HEK293 (cell line): Measurements from ENCODE around the gene MYOZ3.

Experiments
- CTCF ChIA-PET: fragments of 350-600 bp; formaldehyde crosslinking; extraction: SDS; loops from one replicate; lab custom pipeline; 2021; ENCODE audit warnings: antibody characterized with exemption; lab: Yijun Ruan, JAX
- POLR2A ChIA-PET: fragments of 300-600 bp; formaldehyde crosslinking; extraction: SDS; loops from one replicate; lab custom pipeline; 2020; ENCODE audit warnings: antibody characterized with exemption, inconsistent platforms; lab: Yijun Ruan, JAX
- H3K27ac ChIP-seq: fragments of 200-500 bp; sonication (Bioruptor generic); 2 replicates; pipeline ENCODE4 v1.5.1; 2014; ENCODE audit warnings: low read depth, low read length, control low read depth, inconsistent platforms; ENCODE audit errors: extremely low read depth
- H3K36me3 ChIP-seq, 2 experiments: fragments of 200-500 bp in 1 of 2; sonication (Bioruptor generic) in 1 of 2; 1 replicate in 1 of 2; 2 replicates in 1 of 2; pipeline ENCODE4 v1.5.1; 2014 to 2017; ENCODE audit warnings: inconsistent platforms in 2 of 2, low read length in 2 of 2; ENCODE audit not compliant: control insufficient read depth in 2 of 2, insufficient read depth in 1 of 2
- H3K4me1 ChIP-seq: fragments of 200-500 bp; sonication (Bioruptor generic); 2 replicates; pipeline ENCODE4 v1.5.1; 2014; ENCODE audit warnings: mild to moderate bottlenecking, low read length, inconsistent platforms; ENCODE audit not compliant: control insufficient read depth, insufficient read depth
- H3K4me3 ChIP-seq: 2 replicates; pipeline ENCODE4 v1.5.1; 2011; ENCODE audit warnings: low read depth, mild to moderate bottlenecking, control low read depth, low read length, moderate library complexity
- H3K9me3 ChIP-seq: fragments of 200-500 bp; sonication (Bioruptor generic); 2 replicates; pipeline ENCODE4 v1.5.1; 2014; ENCODE audit warnings: low read depth, low read length, inconsistent platforms; ENCODE audit not compliant: control insufficient read depth, insufficient read depth
- FEZF1 ChIP-seq: fragments of 450-650 bp; formaldehyde crosslinking; IDR thresholded peaks from 2 replicates; pipeline ENCODE4 v1.5.1; 2016; ENCODE audit warnings: missing biosample characterization, missing genetic modification characterization
- KLF17 ChIP-seq: fragments of 450-650 bp; formaldehyde crosslinking; IDR thresholded peaks from 2 replicates; pipeline ENCODE4 v1.5.1; 2016; ENCODE audit warnings: missing biosample characterization, missing genetic modification characterization
- MYNN ChIP-seq: fragments of 450-650 bp; formaldehyde crosslinking; IDR thresholded peaks from 2 replicates; pipeline ENCODE4 v1.5.1; 2016; ENCODE audit warnings: missing biosample characterization, missing genetic modification characterization, borderline replicate concordance
- OSR2 ChIP-seq: fragments of 450-650 bp; formaldehyde crosslinking; IDR thresholded peaks from 2 replicates; pipeline ENCODE4 v1.5.1; 2016; ENCODE audit warnings: missing biosample characterization, missing genetic modification characterization
- SETDB1 ChIP-seq: IDR thresholded peaks from one replicate; pipeline ENCODE4 v1.6.1; 2017; ENCODE audit warnings: mild to moderate bottlenecking, low read length, moderate library complexity, mixed read lengths; ENCODE audit not compliant: insufficient read length
- WT1 ChIP-seq: fragments of 450-650 bp; formaldehyde crosslinking; IDR thresholded peaks from 2 replicates; pipeline ENCODE4 v1.5.1; 2016; ENCODE audit warnings: missing biosample characterization, missing genetic modification characterization
- ZEB2 ChIP-seq: fragments of 450-650 bp; formaldehyde crosslinking; IDR thresholded peaks from 2 replicates; pipeline ENCODE4 v1.5.1; 2016; ENCODE audit warnings: missing biosample characterization, missing genetic modification characterization
- ZNF155 ChIP-seq: fragments of 450-650 bp; formaldehyde crosslinking; IDR thresholded peaks from 2 replicates; pipeline ENCODE4 v1.5.1; 2016; ENCODE audit warnings: missing biosample characterization, missing genetic modification characterization
- ZNF184 ChIP-seq: fragments of 450-650 bp; IDR thresholded peaks from 2 replicates; pipeline ENCODE4 v1.5.1; 2018; ENCODE audit warnings: missing biosample characterization, mild to moderate bottlenecking, missing genetic modification characterization
- ZNF341 ChIP-seq: fragments of 450-650 bp; formaldehyde crosslinking; IDR thresholded peaks from 2 replicates; pipeline ENCODE4; 2016; ENCODE audit warnings: low read depth, missing biosample characterization, missing genetic modification characterization
- ZNF366 ChIP-seq: fragments of 450-650 bp; formaldehyde crosslinking; conservative IDR thresholded peaks from 2 replicates; pipeline ENCODE4 v1.5.1; 2016; ENCODE audit warnings: missing biosample characterization, missing genetic modification characterization
- ZNF433 ChIP-seq: fragments of 450-650 bp; formaldehyde crosslinking; IDR thresholded peaks from 2 replicates; pipeline ENCODE4 v1.5.1; 2016; ENCODE audit warnings: missing biosample characterization, missing genetic modification characterization, low read depth
- ZNF596 ChIP-seq: fragments of 450-650 bp; IDR thresholded peaks from 2 replicates; pipeline ENCODE4 v1.5.0; 2018; ENCODE audit warnings: missing biosample characterization, mild to moderate bottlenecking, missing genetic modification characterization, moderate library complexity
- ZNF629 ChIP-seq: fragments of 450-650 bp; formaldehyde crosslinking; IDR thresholded peaks from 2 replicates; pipeline ENCODE4 v1.5.1; 2017; ENCODE audit warnings: missing biosample characterization, missing genetic modification characterization
- TF ChIP-seq, protein P1 (sequence below): fragments of 450-650 bp; formaldehyde crosslinking; IDR thresholded peaks from 2 replicates; pipeline ENCODE4 v1.5.1; 2017; ENCODE audit warnings: missing biosample characterization, missing genetic modification characterization
- TF ChIP-seq, protein P2 (sequence below): fragments of 450-650 bp; formaldehyde crosslinking; conservative IDR thresholded peaks from 2 replicates; pipeline ENCODE4 v1.5.1; 2016; ENCODE audit warnings: low read depth, missing biosample characterization, missing genetic modification characterization
- TF ChIP-seq, protein P3 (sequence below): fragments of 450-650 bp; IDR thresholded peaks from 2 replicates; pipeline ENCODE4 v1.5.1; 2018; ENCODE audit warnings: missing biosample characterization, mild to moderate bottlenecking, missing genetic modification characterization
- TF ChIP-seq, protein P4 (sequence below): fragments of 450-650 bp; formaldehyde crosslinking; IDR thresholded peaks from 2 replicates; pipeline ENCODE4 v1.5.1; 2016; ENCODE audit warnings: missing biosample characterization, missing genetic modification characterization, borderline replicate concordance

MYOZ3 gene

DNA sequence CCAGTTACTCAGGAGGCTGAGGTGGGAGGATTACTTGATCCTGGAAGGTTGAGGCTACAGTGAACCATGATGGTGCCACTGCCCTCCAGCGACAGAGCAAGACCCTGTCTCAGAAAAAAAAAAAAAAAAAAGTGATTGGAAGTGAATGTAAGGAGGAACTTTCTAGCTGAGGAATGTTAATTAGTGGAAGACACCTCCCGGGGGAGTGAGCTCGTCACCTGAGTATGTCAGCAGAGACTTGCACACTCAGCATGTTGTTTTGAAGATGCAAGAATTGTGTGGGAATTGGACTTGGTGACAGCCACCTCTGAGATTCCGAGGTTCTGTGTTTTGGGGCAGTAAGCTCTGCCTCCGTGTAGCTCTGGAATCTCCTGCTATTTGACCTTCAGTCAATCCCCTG, 17.0 kb upstream of the MYOZ3 start (continued):
- TF ChIP-seq ZNF184 (tag by site-specific recombination) (no peak), ZEB2 (tag by site-specific recombination) (0 out of 2 replicates have a peak, but pooled peaks have one; percentile 26), WT1 (tag by site-specific recombination) (peak; percentile 64), ZNF596 (tag by site-specific recombination) (no peak), ZNF155 (tag by site-specific recombination) (no peak)

- POLR2A ChIA-PET = interaction anchor here (0.5 to 1.7 kb wide), 11 partner anchors 11 to 1298 kb away, joined by 3 to 5 read pairs (median 3); partner anchors contain the start of gene RBM22
- peaks cover 25% of the 10 kb centered on the region for H3K4me1 ChIP-seq
- TF ChIP-seq, protein P1, sequence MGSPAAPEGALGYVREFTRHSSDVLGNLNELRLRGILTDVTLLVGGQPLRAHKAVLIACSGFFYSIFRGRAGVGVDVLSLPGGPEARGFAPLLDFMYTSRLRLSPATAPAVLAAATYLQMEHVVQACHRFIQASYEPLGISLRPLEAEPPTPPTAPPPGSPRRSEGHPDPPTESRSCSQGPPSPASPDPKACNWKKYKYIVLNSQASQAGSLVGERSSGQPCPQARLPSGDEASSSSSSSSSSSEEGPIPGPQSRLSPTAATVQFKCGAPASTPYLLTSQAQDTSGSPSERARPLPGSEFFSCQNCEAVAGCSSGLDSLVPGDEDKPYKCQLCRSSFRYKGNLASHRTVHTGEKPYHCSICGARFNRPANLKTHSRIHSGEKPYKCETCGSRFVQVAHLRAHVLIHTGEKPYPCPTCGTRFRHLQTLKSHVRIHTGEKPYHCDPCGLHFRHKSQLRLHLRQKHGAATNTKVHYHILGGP (tag by site-specific recombination) = no peak
- TF ChIP-seq FEZF1 (tag by site-specific recombination) = peak; percentile 80
- TF ChIP-seq, all 188 proteins: peak for 1
- Histone ChIP-seq H3K27ac (no peak overlapping the region), H3K9me3 (no peaks in the 10 kb centered on the region), H3K36me3 (no peaks in the 10 kb centered on the region), H3K4me3 (no peak overlapping the region)
- CTCF ChIA-PET = interaction anchor here (0.6 to 9.4 kb wide), 9 partner anchors 11 to 185 kb away, joined by 3 to 60 read pairs (median 4); no protein-coding TSS in a partner anchor
These were observed 16.5 kb upstream of the MYOZ3 start for GRCh38 chr5:150644514-150644913.

DNA sequence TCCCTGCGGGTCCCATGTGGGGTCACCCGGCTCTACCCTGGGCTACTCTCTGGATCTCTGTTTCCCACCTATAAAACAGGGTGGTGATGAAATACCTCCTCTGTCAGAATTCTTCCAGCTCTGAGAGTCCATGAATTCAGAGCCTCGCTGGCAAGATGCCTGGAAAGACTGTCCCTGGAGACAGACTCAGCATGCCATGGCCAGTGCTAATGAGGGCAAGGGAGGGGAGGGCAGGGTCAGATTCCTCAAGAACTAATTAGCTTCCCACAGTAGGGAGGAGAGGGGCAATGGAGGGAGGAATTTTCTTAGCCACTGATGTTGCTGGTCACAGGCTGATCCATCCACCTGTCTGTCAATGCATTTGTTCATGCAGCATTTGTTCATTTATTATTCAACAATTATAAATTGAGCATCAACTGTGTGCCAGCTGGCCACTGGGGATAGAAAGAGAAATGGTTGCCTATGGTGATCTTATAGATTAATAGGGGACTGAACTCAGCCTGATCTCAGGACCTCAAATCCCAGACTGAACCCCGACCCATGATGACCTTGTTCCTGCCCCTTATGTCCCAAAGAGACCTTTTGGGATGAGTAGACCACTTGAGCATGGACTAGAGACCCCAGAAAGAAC, 15.9 kb upstream of the MYOZ3 start:
- no peaks in the 10 kb centered on the region for H3K9me3 ChIP-seq
- no peaks in the 10 kb centered on the region for H3K36me3 ChIP-seq
- H3K4me3 ChIP-seq = no peak overlapping the region
- POLR2A ChIA-PET = interaction anchor here (0.5 to 1.7 kb wide), 8 partner anchors 10 to 56 kb away, joined by 3 to 5 read pairs (median 4); partner anchors contain the start of gene RBM22
- H3K4me1 ChIP-seq = peaks cover 23% of the 10 kb centered on the region
- CTCF ChIA-PET = interaction anchor here (0.5 to 9.4 kb wide), 8 partner anchors 10 to 330 kb away, joined by 3 to 60 read pairs (median 4); no protein-coding TSS in a partner anchor
- H3K27ac ChIP-seq = no peak overlapping the region
- TF ChIP-seq, protein P2, sequence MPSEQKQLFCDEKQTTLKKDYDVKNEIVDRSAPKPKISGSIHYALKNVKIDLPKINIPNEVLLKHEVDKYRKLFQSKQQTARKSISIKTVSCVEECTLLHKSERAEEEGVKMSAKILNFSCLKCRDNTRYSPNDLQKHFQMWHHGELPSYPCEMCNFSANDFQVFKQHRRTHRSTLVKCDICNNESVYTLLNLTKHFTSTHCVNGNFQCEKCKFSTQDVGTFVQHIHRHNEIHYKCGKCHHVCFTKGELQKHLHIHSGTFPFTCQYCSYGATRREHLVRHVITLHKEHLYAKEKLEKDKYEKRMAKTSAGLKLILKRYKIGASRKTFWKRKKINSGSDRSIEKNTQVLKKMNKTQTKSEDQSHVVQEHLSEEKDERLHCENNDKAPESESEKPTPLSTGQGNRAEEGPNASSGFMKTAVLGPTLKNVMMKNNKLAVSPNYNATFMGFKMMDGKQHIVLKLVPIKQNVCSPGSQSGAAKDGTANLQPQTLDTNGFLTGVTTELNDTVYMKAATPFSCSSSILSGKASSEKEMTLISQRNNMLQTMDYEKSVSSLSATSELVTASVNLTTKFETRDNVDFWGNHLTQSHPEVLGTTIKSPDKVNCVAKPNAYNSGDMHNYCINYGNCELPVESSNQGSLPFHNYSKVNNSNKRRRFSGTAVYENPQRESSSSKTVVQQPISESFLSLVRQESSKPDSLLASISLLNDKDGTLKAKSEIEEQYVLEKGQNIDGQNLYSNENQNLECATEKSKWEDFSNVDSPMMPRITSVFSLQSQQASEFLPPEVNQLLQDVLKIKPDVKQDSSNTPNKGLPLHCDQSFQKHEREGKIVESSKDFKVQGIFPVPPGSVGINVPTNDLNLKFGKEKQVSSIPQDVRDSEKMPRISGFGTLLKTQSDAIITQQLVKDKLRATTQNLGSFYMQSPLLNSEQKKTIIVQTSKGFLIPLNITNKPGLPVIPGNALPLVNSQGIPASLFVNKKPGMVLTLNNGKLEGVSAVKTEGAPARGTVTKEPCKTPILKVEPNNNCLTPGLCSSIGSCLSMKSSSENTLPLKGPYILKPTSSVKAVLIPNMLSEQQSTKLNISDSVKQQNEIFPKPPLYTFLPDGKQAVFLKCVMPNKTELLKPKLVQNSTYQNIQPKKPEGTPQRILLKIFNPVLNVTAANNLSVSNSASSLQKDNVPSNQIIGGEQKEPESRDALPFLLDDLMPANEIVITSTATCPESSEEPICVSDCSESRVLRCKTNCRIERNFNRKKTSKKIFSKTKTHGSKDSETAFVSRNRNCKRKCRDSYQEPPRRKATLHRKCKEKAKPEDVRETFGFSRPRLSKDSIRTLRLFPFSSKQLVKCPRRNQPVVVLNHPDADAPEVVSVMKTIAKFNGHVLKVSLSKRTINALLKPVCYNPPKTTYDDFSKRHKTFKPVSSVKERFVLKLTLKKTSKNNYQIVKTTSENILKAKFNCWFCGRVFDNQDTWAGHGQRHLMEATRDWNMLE (tag by site-specific recombination) = no peak
- TF ChIP-seq MYNN (tag by site-specific recombination) = no peak
- TF ChIP-seq ZNF629 = peak; percentile 64
- TF ChIP-seq, protein P3, sequence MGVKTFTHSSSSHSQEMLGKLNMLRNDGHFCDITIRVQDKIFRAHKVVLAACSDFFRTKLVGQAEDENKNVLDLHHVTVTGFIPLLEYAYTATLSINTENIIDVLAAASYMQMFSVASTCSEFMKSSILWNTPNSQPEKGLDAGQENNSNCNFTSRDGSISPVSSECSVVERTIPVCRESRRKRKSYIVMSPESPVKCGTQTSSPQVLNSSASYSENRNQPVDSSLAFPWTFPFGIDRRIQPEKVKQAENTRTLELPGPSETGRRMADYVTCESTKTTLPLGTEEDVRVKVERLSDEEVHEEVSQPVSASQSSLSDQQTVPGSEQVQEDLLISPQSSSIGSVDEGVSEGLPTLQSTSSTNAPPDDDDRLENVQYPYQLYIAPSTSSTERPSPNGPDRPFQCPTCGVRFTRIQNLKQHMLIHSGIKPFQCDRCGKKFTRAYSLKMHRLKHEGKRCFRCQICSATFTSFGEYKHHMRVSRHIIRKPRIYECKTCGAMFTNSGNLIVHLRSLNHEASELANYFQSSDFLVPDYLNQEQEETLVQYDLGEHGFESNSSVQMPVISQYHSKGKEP (tag by site-specific recombination) = 0 out of 2 replicates have a peak, but pooled peaks have one; percentile 15
- TF ChIP-seq, protein P4, sequence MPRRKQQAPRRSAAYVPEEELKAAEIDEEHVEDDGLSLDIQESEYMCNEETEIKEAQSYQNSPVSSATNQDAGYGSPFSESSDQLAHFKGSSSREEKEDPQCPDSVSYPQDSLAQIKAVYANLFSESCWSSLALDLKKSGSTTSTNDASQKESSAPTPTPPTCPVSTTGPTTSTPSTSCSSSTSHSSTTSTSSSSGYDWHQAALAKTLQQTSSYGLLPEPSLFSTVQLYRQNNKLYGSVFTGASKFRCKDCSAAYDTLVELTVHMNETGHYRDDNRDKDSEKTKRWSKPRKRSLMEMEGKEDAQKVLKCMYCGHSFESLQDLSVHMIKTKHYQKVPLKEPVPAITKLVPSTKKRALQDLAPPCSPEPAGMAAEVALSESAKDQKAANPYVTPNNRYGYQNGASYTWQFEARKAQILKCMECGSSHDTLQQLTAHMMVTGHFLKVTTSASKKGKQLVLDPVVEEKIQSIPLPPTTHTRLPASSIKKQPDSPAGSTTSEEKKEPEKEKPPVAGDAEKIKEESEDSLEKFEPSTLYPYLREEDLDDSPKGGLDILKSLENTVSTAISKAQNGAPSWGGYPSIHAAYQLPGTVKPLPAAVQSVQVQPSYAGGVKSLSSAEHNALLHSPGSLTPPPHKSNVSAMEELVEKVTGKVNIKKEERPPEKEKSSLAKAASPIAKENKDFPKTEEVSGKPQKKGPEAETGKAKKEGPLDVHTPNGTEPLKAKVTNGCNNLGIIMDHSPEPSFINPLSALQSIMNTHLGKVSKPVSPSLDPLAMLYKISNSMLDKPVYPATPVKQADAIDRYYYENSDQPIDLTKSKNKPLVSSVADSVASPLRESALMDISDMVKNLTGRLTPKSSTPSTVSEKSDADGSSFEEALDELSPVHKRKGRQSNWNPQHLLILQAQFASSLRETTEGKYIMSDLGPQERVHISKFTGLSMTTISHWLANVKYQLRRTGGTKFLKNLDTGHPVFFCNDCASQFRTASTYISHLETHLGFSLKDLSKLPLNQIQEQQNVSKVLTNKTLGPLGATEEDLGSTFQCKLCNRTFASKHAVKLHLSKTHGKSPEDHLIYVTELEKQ (tag by site-specific recombination) = peak; percentile 39; the same call in 1 of the 2 replicates
- TF ChIP-seq ZNF433 (tag by site-specific recombination) = no peak
- TF ChIP-seq KLF17 (tag by site-specific recombination) = peak; percentile 95
- TF ChIP-seq OSR2 (tag by site-specific recombination) = peak; percentile 74
- TF ChIP-seq ZNF366 (tag by site-specific recombination) = peak; percentile 87
- TF ChIP-seq ZNF341 (tag by site-specific recombination) = 0 out of 2 replicates have a peak, but pooled peaks have one; percentile 24
- TF ChIP-seq SETDB1 = no peak
